HG02678 (cell line): ENCODE measurements around the gene ANKHD1.
A peak's percentile ranks its signal among the peaks of the same experiment; 100 is the strongest.

ENCODE experiments used
- ATAC-seq: cut with Tn5 transposase; IDR thresholded peaks from one replicate; pipeline ENCODE4 v1.9.1; 2021; ENCODE audit warnings: mild to moderate bottlenecking, moderate library complexity; ENCODE audit not compliant: unreplicated experiment

ANKHD1 gene

DNA sequence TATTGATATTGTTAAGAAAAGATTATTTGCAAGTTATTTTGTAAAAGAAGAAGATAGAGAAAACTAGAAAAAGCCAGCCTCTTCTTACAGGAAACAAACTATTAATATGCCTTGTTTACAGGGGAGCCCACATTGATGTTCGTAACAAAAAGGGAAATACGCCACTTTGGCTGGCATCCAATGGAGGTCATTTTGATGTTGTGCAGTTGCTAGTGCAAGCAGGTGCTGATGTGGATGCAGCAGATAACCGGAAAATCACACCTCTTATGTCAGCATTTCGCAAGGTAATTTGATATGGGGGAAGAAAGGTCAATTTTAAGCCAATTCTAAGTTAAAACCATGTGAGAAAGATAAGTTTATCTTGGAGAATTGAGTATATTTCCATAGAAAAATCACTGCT is 108.3 kb downstream of the ANKHD1 start:
- ATAC-seq = no peak

DNA sequence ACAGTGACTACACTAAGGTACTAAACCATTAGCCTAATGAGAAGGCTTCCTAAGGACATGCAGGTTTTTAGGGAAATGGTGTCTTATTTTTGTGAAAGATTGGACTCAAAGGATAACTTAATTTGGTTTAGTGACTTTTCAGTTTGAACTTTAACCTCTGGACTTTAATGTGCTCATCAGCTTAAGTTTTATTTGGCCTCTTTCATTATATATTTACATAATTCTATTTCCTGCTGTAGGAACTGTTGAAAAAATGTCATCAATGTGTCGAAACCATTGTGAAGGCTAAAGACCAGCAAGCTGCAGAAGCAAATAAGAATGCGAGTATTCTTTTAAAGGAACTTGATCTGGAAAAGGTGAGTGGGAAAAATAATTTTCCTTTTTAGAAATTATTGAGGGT is 111.5 kb downstream of the ANKHD1 start:
- no peak for ATAC-seq

DNA sequence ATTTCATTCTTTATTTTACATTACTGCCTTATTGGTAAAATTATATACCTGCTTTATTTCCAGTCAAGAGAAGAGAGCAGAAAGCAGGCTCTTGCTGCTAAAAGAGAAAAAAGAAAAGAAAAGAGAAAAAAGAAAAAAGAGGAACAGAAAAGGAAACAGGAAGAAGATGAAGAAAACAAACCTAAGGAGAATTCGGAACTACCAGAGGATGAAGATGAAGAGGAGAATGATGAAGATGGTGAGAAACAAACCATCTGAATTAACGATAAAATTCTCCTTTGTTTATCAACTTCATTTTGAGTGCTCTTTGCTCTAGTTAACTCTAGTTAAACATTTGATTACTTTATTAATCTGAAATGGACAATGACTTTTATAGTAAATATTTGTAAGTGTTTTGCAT is 122.4 kb downstream of the ANKHD1 start:
- no peak for ATAC-seq

DNA sequence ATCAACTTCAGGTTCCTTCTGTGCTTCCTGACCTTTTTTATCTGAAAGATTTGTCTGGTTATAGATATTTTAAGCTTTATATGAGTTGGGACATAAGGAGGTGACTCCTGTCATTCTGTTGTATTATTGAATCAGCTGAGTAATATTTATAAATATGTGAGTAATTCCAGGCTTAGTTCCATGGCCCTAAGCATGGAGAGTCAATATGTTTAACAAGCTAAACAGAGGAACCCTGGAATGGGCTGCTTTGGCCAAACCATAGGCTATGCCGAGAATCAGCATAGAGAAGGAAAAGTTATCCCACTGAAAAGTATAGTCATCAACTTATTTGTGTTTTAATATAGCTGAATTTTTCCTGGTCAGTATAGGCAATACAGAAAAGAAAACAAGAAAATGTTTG is 138.6 kb downstream of the ANKHD1 start:
- ATAC-seq = no peak

DNA sequence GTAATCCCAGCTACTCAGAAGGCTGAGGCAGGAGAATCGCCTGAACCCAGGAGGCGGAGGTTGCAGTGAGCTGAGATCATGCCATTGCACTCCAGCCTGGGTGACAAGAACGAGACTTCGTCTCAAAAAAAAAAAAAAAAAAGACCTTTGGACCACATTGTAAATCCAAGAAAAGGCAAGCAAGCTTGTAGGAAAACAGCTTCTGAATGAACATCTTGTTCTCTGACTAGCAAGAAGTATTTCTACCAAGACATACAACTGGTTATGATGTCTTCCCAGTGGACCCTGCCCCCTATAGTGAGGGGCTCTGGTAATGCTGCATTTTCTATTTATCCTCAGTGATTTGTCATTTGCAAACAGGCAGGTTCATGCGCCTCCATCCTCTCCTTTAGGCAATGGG is 141.3 kb downstream of the ANKHD1 start:
- no peak for ATAC-seq

DNA sequence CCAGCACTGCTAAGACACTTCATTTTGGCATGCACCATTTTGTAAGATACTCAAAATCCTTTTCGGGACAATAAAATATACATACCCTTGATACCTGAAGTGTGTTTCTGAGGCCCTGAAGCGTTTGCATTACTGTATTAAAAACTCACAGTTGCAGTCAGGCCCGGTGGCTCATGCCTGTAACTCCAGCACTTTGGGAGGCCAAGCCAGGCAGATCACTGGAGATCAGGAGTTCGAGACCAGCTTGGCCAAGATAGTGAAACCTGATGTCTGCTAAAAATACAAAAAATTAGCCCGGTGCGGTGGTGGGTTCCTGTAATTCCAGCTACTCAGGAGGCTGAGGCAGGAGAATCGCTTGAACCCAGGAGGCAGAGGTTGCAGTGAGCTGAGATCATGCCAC is 143.4 kb downstream of the ANKHD1 start:
- ATAC-seq = no peak

DNA sequence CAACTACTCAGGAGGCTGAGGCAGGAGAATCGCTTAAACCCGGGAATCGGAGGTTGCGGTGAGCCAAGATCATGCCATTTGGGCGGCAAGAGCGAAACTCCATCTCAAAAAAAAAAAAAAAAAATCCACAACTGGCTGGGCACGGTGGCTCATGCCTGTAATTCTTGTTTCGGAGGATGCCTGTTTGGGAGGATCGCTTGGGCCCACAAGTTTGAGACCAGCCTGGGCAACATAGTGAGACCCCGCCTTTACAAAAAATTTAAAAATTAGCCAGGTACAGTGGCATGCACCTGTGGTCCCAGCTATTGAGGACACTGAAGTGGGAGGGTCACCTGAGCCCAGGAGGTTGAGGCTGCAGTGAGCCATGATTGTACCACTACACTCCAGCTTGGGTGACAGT is 144.0 kb downstream of the ANKHD1 start:
- ATAC-seq = no peak

DNA sequence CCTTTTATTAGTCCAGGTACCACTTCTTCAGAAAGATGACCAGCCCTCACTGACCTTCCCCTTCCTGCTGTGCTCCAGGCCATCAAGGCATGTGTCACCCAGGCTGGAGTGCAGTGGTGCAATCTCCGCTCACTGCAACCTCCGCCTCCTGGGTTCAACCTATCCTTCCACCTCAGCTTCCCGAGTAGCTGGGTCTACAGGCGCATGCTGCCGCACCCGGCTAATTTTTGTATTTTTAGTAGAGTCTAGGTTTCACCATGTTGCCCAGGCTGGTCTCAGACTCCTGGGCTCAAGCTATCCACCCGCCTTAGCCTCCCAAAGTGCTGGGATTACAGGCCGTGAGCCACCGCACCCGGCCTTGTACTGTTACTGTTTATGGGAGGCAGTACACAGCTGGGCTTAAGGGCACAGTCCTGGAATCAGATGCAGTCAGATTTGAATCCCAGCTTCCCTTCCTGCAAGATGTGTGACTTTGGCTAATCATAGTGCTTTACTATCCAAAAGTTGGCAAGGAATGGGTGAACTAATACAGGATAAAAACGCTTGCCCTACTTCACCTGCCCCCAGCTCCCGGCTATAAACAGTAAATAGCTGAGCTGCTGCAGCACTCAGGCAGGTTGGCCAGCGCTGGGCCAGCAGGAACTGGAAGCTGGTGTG is 145.3 kb downstream of the ANKHD1 start:
- no peak for ATAC-seq

DNA sequence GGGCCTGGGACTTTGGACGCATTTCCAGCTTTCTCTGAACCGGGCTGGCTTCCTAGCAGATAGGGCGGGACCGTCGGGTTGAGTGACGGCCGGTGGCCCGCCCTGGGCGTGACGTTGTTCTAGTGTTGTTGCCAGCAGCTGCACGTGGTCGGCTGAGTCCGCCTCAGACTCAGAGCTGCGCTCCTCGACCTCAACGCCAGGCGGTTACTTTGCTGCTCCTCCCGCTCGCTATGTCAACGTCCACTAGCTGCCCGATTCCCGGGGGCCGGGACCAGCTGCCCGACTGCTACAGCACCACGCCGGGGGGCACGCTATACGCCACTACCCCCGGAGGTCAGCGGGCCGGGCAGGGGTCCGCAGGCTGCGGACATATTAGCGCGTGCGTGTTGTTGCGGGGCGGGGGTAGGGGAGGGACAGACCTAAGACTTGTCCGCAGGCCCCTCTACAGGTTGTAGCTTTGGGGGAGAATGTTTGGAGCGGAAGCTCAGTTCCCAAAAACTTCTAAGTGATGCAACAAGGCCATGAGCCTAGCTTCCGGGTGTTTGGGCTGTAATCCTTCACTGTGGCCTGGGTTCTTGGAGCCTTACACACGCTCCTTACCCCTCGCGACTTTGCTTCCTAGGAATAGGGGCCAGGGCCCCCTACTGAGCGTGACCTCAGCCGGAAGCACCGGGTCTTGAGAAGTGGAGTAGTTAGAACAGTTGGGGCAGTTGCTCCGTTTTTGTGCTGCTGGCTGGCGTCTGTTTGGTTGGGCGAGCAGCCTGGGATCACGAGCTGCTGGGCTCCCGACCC is 146.1 kb downstream of the ANKHD1 start, which contains the start of gene EIF4EBP3:
EIF4EBP3 (plus strand) TSS at position 155 of the 792 bp plus-strand sequence; CDS start at position 231, 76 bp downstream.
- peak; percentile 99 for ATAC-seq

DNA sequence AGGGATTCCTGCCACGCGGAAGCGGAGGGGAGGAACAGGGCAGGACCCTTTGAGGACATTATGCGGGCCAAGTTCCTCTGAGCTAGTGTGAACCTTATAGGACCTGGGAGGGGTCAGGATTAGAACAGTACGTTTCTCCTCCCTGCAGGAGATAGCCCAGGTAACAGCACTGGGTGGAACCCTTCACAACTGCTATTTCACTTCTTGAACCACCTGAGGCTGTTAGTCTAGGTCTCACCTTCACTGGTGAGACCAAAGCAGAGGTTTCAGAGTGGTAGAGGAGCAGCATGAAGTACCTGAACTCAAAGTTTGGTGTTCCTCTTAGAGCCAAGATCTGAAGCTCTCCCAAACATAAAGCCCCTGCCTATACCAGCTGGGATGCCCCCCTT is 146.7 kb downstream of the ANKHD1 start:
- no peak for ATAC-seq

DNA sequence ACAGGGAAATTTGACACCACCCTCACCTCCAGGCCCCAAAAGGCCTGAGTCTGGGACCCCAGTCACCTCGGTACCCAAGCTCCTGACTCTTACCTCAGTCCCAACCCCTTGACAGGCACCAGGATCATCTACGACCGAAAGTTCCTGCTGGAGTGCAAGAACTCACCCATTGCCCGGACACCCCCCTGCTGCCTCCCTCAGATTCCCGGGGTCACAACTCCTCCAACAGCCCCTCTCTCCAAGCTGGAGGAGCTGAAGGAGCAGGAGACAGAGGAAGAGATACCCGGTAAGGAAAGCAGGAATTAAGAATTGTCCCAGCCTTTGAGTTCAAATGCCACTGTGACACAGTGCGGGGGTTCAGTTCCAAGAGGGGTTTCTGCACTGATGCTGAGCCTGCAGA is 147.2 kb downstream of the ANKHD1 start:
- ATAC-seq = no peak

DNA sequence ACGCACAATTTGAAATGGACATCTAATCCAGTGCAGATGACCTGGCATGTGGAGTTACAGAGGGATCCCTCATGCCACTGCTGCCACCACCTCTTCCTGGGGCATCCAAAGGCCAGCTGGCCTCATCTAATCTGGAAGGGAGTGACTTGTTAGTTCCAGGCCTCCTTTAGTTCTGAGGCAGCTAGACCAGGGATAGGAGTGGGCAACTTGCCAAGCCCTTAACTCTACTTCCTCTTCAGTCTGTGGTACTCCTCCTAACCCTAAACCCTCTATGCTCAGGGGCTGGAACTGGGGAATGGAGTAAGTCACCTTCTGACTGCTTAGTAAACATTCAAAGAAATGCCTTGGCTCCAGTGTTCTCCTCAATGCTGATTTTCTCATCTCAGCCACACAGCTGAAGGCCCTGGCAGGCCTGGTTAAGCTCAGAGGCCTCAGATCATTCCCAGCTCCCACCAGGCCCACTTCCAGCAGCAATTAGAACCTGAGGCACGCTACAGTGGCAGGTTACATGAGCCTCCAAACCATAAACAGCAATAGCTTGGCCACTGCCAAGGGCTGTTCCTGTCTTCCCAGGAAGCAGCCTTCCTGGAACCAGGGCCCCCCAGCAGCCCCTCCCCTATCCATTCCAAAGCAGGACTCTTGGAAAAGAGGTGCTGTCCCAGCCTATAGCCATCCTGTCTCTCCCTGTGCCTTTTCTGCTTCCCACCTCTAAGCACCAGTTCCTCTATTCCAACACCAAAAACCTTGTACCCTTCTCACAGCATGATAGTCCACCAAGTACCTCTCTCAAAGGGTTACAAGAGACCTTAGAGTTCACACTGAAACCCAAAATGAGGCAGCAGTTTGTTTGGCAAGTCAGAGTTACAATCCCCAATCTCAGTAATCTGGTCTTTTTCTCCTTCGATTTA is 147.9 kb downstream of the ANKHD1 start:
- ATAC-seq = no peak

DNA sequence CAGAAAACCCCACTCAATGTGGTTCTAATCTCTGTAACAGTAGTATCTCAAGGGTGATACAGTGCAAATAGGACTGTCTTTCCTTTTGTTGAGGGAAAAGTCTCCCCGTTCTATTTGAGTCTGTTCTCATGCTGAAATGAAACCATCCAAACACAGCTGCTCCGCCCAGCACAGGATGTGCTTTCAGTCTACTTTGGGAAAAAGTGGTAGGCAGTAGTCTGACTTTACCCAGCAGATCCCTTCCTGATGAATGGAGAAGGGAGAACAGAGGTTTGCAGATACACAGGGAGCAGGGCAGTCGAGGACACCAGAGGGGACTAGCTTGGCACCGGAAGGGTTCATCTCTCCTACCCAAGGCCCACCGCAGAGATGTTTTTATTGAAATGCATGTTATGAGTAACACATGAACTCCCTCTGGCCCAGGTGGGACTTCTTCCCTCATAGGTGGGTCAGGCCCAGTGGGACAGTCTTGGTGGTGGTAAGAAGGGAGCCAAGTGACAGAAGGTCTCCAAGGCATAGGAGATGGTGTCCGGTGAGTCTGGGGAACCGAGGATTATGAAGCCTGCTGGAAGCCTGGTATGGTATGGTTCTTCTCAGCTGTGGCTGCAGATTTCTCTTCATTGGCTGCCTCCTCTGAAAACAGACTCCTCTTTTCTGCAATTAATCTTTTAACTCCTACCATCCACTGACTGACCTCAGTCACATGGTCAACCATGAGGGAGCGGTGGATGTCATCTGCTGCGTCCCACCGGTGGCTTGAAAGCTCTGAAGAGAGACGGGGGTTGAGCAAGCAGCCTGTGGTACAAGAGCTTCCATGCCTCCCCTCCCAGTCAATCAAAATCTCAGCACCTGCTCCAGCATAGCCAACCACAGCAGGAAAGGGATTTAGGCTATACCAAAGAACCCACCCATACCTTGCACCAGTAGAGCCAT is 148.8 kb downstream of the ANKHD1 start:
- ATAC-seq = no peak

DNA sequence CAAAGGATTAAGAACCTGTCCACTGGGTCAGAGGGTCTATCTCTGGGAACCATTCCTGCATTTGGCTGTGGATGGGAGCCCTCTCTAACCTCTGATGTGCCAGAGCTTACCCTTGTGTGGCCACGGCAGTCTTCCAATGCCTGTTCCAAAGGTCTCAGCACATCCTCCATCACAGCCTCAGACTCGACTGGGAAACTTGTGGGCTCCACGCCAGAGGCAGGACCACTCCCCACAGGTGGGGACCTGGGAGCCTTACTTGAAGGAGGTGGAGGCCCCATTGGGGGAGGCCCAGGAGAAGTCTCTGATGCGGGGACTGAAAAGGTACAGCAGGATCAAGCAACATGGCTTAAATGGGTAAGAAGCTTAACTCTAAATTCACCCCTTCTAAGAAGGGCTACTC is 150.2 kb downstream of the ANKHD1 start:
- no peak for ATAC-seq

DNA sequence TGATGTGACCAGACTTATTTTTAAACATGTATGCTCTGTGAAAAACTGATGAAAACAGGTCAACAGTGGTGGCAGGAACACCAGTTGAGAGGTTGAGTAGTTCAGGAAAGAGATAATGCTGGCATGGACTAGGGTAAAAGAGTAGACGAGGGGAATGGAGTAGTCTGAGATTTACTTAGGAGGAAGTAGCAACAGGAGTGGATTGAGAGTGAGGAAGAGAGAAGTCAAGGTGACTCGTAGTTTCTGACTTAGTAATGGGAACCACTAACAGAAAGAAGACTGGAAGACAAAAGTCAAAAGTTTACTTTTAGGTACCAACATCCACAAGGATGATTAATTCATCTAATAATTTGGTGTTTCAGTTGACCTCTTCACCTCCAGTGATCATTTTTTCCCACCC is 152.0 kb downstream of the ANKHD1 start:
- ATAC-seq = no peak

DNA sequence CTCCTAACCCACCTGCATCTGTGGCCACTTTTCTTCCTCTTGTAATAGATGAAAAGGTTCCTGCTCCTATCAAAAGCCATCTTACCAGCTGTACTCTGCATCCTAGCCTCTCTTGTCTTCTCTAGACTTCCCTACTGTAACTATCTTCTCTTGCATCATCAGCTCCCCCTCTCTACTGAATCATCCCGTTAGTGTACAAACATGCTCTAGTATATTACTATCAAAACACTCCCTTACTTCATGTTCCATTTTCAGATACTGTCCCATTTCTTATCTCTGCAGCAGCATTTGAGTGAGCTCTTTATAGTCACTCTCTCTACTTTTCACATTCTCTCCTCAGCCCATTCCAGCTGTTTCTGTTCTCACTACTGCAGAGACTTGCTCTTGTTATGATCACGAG is 152.8 kb downstream of the ANKHD1 start:
- no peak for ATAC-seq

DNA sequence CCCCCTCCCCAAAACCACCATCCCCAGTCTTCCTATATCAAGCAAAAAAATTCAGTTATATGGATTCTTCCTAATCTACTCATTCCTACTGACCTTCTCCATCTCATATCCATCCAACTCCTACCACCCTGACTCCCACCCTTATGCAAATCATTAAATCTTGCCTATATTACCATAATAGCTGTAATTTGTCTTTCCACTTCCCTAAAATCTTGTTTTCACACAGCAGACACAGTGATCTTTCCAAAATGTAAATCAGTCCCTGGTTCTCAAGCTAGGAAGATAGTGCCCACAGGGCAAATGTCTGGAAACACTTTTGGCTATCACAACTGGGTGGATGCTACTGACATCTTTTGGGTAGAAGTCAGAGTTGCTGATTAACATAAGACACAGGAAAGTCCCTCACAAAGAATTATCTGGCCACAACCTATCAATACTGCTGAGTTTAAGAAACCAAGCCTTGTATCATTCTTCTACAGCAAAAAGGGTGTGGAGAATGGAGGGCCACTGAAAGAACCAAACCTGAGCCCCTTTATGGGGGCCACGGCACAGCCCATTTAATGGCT is 154.2 kb downstream of the ANKHD1 start:
- ATAC-seq = no peak

DNA sequence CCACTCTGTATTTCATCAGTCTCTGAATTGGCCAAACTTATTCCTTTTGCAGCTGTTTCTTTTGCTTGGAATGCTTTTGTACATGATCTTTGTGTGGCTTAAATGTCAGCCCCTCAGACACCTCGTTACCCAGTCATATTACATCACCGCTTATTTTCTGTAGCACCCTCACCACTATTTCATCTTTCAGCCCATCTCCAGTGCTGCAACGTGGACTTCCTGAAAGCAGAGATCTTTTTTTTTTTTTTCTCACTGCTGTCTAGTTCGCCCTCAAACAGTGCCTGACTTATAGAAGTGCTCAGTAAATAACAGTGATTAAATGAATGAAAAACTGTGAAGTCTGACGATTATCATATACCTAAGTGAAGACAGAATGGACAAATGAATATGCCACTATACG is 154.8 kb downstream of the ANKHD1 start:
- no peak for ATAC-seq

DNA sequence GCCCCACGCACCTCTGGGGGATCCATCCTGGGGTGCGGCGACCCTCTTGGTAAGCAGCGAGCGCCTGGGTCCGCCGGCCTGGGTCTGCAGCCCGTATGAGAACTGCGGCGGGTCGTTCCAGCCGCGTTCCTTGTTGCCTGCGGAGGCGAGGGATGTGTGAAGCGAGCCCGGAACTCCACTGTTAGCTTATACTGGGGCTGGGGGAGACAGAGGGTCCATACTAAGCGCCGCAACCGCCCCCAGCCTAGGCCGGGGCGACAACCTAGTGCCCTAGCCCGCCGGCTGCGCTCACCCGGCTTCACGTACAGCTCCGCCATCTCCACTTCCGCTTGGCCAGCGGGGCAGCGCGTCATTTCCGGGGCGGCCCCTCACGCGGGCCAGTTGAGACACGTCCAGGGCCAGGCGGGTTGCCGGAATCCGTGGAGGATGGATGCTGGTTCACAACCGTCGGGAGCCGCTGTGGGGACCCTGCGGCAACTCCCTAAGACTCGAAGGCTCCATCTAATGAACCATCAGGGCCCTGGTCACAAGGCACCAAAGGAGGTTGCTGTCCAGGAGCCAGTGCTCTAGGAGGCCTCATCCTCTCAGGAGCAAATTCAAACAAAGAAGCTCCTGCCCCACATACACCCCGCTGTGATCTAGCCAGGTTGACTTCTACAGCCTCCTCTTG is 155.6 kb downstream of the ANKHD1 start, which contains the start of gene SRA1:
SRA1 (minus strand) TSS at position 338 of the 670 bp plus-strand sequence; CDS start at position 317, 21 bp downstream.
- ATAC-seq = peak; percentile 98
